Thymus (tissue), 2 donors: ENCODE data around the gene NPIPA7. TPM values are rescaled to one million over a fixed set of nuclear protein-coding genes. Genes with fewer than 3 reads are reported as not detected.

Source experiments
- polyA plus RNA-seq: library from polyadenylated mRNA; stranded (reverse); fragments of 200-250 nt; gene quantifications from one replicate; pipeline ENCODE4 v1.2.3, GENCODE V29; 2013
- total RNA-seq: library from RNA; stranded (reverse); fragments of 120-200 nt; gene quantifications from one replicate; pipeline ENCODE4 v1.2.4, GENCODE V29; 2013
- donor health status: healthy.

NPIPA7 gene
- total and polyA plus RNA-seq, 2 donors, result 2.3 to 32.5 TPM

Other genes starting within 250 kb of the NPIPA7 start
- gene ABCC6, start 155.6 kb upstream of the NPIPA7 start, total RNA-seq, result 0.09 TPM
- gene ABCC6, start 155.6 kb upstream of the NPIPA7 start, polyA plus RNA-seq, result 0.62 TPM
- gene NOMO3, start 146.6 kb upstream of the NPIPA7 start, total RNA-seq, result 9.5 TPM
- 5.5 TPM for gene NOMO3, start 146.6 kb upstream of the NPIPA7 start, polyA plus RNA-seq